NCI-H345 (cell line): ENCODE measurements around the gene ADCY7.

Source experiments
- DNase-seq: peaks from one replicate; lab custom pipeline; 2025; lab: John Stamatoyannopoulos, UW

ADCY7 gene

GRCh38 chr16:50282010-50282538 is 15.7 kb downstream of the ADCY7 start:
- no peak for DNase-seq

GRCh38 chr16:50282955-50283631 is 16.7 kb downstream of the ADCY7 start:
- no peak for DNase-seq

GRCh38 chr16:50284131-50284911 is 18.0 kb downstream of the ADCY7 start:
- DNase-seq, result no peak

- no peak for DNase-seq
These were observed 19.2 kb downstream of the ADCY7 start for GRCh38 chr16:50285406-50286003.

DNA sequence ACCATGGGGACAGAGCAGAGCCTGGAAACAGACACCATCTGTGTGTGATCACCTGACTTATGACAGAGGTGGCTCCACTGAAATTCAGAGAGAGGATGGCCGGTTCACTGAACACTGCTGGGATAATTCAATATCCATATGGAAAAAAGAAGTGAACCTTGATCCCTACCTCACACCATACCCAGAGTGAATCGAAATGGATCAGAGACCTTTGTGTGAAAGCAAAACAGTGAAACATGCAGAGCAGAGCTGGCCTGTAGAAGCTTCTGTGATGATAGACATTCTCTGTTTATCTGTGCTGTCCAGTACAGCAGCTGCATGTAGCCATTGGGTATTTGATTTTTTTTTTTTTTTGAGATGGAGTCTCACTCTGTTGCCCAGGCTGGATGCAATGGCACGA is 20.3 kb downstream of the ADCY7 start:
- DNase-seq, result no peak

- no peak for DNase-seq
These were observed 21.7 kb downstream of the ADCY7 start for GRCh38 chr16:50288026-50288425.

- no peak for DNase-seq
These were observed 22.6 kb downstream of the ADCY7 start for GRCh38 chr16:50288920-50289319.

- no peak for DNase-seq
These were observed 23.8 kb downstream of the ADCY7 start for GRCh38 chr16:50289950-50290764.

GRCh38 chr16:50290856-50291255 is 24.5 kb downstream of the ADCY7 start:
- no peak for DNase-seq

- no peak for DNase-seq
These were observed 25.6 kb downstream of the ADCY7 start for GRCh38 chr16:50291719-50292565.

DNA sequence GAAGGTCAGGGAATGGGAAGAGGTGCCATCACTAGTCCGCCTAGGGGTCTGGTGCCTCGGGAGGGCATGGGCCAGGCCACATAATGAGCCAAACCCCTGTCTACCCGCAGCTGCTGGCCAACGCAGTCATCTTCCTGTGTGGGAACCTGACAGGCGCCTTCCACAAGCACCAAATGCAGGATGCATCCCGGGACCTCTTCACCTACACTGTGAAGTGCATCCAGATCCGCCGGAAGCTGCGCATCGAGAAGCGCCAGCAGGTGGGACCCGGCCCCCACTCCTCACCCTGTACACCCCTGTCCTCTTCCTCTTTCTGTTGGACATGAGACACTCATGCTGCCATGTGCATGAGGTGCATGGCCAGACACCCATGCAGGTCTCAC is 26.2 kb downstream of the ADCY7 start:
- DNase-seq, result no peak

DNA sequence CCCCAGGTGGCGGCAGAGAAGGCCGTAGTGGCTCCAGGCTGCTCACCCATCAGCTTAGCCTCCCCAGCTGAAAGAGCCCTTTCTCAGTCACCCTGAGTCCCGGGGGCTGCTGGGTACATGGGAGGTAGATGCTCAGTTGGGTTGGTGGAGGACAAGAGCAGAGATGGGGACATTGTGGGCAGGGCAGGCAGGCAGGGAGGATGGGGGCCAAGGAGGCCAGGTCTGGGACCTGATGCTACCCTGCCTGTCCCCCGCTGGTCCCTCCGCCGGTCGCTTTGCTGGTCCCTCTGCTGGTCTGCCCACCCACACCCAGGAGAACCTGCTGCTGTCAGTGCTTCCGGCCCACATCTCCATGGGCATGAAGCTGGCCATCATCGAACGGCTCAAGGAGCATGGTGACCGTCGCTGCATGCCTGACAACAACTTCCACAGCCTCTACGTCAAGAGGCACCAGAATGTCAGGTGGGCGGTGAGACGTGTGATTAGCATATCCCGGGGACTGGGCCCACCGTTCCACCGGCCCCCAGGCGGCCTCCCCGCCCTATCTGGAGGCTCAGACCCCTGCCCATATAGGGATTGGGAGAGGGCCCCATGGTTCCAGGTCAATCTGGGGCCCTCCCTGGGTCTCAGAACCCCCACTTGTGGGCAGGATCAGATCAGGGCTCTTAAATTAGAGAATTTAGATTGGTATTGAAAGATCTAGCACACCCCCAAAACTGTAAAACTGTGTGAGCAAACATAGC is 26.9 kb downstream of the ADCY7 start:
- DNase-seq, result no peak

DNA sequence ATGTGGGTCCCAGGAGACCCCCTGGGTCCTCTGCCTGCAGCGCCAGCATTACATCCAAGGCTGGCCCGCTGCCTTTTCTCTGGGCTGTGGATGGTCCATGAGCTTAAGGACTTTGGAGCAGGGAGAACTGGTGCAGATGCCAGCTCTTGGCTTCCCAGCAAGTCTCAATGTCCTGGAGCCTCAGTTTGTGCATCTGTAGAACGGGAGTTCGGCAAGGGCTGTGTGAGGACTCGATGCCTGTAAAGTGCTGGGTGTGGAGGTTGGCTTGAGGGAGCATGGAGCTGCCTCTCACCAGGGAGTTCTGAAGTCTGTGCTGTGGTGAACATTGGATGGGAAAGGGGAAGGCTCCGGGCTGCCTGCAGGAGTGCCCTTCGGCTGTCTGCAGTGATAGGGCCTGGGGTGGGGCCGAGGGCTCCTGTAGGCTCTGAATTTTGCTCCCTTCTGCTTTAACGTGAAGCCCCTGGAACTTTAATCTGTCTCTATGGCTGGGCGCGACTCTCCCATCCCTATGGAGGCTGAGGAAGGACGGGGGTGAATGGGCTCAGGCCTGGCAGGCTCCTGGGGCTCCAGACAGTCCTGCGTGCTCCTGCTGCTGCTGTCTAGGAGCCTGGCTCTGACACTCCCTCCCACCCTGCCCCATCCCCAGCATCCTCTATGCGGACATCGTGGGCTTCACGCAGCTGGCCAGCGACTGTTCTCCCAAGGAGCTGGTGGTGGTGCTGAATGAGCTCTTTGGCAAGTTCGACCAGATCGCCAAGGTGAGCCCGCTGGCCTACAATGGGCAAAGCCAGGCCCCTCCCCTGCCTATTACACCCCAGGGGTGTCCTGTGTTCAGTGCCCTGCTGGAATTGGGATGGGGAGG is 27.9 kb downstream of the ADCY7 start:
- no peak for DNase-seq

GRCh38 chr16:50294955-50295354 is 28.6 kb downstream of the ADCY7 start:
- DNase-seq, result no peak

DNA sequence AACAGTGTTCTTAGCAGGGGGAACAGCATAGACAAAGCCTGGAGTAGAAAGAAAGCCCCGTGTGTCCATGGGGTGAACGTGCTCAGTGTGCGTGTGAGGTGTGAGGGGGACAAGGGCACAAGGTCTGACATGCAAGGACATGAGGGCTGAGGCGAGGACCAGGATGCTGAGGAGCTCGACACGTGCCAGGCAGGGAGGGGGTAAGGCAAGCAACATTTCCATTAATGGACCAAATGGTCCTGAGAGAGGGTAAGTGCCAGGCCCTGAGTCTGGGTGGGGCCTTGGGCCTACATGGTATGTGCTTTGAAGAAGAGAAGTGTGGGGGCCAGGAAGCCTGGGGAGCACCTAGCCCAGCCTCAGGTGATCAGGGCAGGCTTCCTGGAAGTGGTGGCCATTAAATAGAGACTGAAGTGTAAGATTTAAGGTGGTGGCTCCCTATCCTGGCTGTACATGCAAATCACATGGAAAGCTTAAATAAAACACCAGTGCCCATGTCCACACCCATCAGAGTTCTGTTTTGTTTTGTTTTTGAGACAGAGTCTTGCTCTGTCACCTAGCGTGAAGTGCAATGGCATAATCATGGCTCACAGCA is 29.3 kb downstream of the ADCY7 start:
- DNase-seq, result no peak

GRCh38 chr16:50296807-50297206 is 30.5 kb downstream of the ADCY7 start:
- DNase-seq, result no peak

DNA sequence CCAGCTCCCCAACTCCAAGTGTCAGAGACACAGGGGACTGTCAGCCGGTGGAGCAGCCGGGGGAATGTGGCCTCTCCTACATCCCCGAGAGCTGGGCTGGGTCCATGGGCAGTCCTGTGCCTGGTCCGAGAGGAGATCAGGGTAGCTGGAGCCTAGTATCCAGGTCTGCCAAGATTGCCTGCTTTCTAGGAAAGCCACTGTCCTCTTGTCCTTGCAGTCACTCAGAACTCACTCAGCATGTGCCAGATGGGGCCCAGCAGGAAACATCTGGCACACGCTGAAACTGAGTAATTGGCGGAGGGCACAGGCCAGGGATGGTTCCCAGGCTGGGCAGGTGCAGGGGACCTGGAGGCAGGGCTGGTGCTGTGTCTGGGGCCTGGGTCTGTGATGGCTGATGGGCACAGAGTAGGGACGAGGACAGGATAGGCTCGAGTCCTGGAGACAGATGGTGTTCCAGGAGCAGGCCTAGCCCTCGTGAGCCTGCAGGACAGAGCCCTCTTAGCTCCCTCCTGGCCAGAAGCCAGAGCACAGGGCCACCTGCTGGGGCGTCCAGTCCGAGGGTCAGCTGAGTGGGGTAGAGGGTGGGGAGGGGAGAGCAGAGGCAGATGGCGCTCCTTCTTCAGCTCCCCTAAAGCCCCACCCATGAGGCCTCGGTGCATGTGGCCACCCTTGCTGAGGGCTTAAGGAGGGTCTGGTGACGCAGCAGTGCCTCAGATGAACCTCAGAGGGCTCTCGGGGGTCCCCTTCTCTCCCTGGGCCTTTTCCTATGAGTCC is 31.1 kb downstream of the ADCY7 start:
- DNase-seq, result peak; percentile 29

- no peak for DNase-seq
These were observed 31.7 kb downstream of the ADCY7 start for GRCh38 chr16:50298075-50298460.
